GM23338 (cell line): ENCODE data around the gene HERC5. TPM values are rescaled to one million over a fixed set of nuclear protein-coding genes. Genes with fewer than 3 reads are reported as not detected.

Experiments
- ATAC-seq: fragments of 200-7000 bp; cut with Tn5 transposase; 3 replicates; pipeline ENCODE4 v1.9.1; 2020
- DNase-seq: peaks from one replicate; pipeline ENCODE4 v3.0.0-alpha.2; 2015; ENCODE audit warnings: low spot score
- H2AFZ ChIP-seq: fragments of 200-600 bp; sonication (generic); 2 replicates; pipeline ENCODE4 v1.8.0; 2016; ENCODE audit warnings: antibody characterized with exemption, mild to moderate bottlenecking, moderate library complexity
- H3F3A ChIP-seq: fragments of 200-600 bp; sonication (generic); replicated peaks from 2 replicates; pipeline ENCODE4 v1.8.0; 2017; ENCODE audit warnings: antibody characterized with exemption, mixed run types, low read depth
- H3K27ac ChIP-seq: fragments of 200-600 bp; sonication (generic); 2 replicates; pipeline ENCODE4 v1.6.1; 2016; ENCODE audit warnings: low read depth
- H3K27me3 ChIP-seq: fragments of 200-600 bp; sonication (generic); 2 replicates; pipeline ENCODE4 v1.8.0; 2016; ENCODE audit warnings: mild to moderate bottlenecking, mixed run types, moderate library complexity; ENCODE audit not compliant: insufficient read depth
- H3K36me3 ChIP-seq: fragments of 200-600 bp; sonication (generic); 2 replicates; pipeline ENCODE4 v1.8.0; 2016; ENCODE audit warnings: mild to moderate bottlenecking; ENCODE audit not compliant: insufficient read depth
- H3K4me1 ChIP-seq: fragments of 200-600 bp; sonication (generic); 2 replicates; pipeline ENCODE4 v1.8.0; 2016; ENCODE audit warnings: mild to moderate bottlenecking, moderate library complexity; ENCODE audit not compliant: insufficient read depth
- H3K4me2 ChIP-seq: fragments of 200-600 bp; sonication (generic); 2 replicates; pipeline ENCODE4 v1.7.1; 2017; ENCODE audit warnings: mixed run types
- H3K4me3 ChIP-seq: fragments of 200-600 bp; sonication (generic); 2 replicates; pipeline ENCODE4 v1.6.1; 2016; ENCODE audit warnings: mixed run types
- H3K79me2 ChIP-seq: fragments of 200-600 bp; sonication (generic); replicated peaks from 2 replicates; pipeline ENCODE4 v1.8.0; 2017; ENCODE audit warnings: mild to moderate bottlenecking; ENCODE audit not compliant: insufficient read depth
- H3K9me2 ChIP-seq: fragments of 200-600 bp; sonication (generic); 2 replicates; pipeline ENCODE4 v1.8.0; 2017; ENCODE audit not compliant: insufficient read depth
- H4K20me1 ChIP-seq: fragments of 200-600 bp; sonication (generic); replicated peaks from 2 replicates; pipeline ENCODE4 v1.8.0; 2017; ENCODE audit warnings: mild to moderate bottlenecking; ENCODE audit not compliant: insufficient read depth
- H3K27ac Mint-ChIP-seq: 2 replicates; pipeline ENCODE4 v1.8.0; 2020; ENCODE audit warnings: inconsistent platforms, mild to moderate bottlenecking, moderate library complexity, mixed read lengths
- H3K27me3 Mint-ChIP-seq: 3 replicates; pipeline ENCODE4 v1.8.0; 2022; ENCODE audit warnings: low read depth, mild to moderate bottlenecking, moderate library complexity, mixed read lengths, inconsistent platforms; ENCODE audit not compliant: insufficient read depth, poor library complexity
- H3K36me3 Mint-ChIP-seq: 3 replicates; pipeline ENCODE4 v1.8.0; 2021; ENCODE audit warnings: low read depth, mild to moderate bottlenecking, inconsistent platforms, moderate library complexity, mixed read lengths
- H3K4me1 Mint-ChIP-seq: 3 replicates; pipeline ENCODE4 v1.8.0; 2020; ENCODE audit warnings: mild to moderate bottlenecking, inconsistent platforms, mixed read lengths
- H3K4me3 Mint-ChIP-seq: 3 replicates; pipeline ENCODE4 v1.8.0; 2021; ENCODE audit warnings: moderate library complexity, mild to moderate bottlenecking, inconsistent platforms, mixed read lengths
- H3K9me3 Mint-ChIP-seq: 3 replicates; pipeline ENCODE4 v1.8.0; 2020; ENCODE audit warnings: moderate library complexity, mild to moderate bottlenecking, inconsistent platforms, mixed read lengths
- CREB1 ChIP-seq: fragments of 250-450 bp; sonication (Bioruptor Pico); IDR thresholded peaks from 2 replicates; pipeline ENCODE4 v1.5.0; 2020; ENCODE audit warnings: low read depth, mild to moderate bottlenecking, moderate library complexity
- ETS1 ChIP-seq: IDR thresholded peaks from 2 replicates; pipeline ENCODE4 v1.6.1; 2016; ENCODE audit warnings: antibody characterized with exemption
- EZH2 ChIP-seq: fragments of 200-600 bp; sonication (generic); IDR thresholded peaks from one replicate; pipeline ENCODE4 v1.8.0; 2017; ENCODE audit warnings: antibody characterized with exemption, mild to moderate bottlenecking, low read depth; ENCODE audit not compliant: unreplicated experiment
- REST ChIP-seq: IDR thresholded peaks from one replicate; pipeline ENCODE4 v1.6.1; 2018; ENCODE audit warnings: antibody characterized with exemption; ENCODE audit not compliant: unreplicated experiment
- STAT1 ChIP-seq: IDR thresholded peaks from one replicate; pipeline ENCODE4 v1.6.1; 2016; ENCODE audit warnings: antibody characterized with exemption; ENCODE audit not compliant: unreplicated experiment
- polyA plus RNA-seq: library from polyadenylated mRNA; unstranded; fragments of >200 nt; fragmentation: Nextera tagmentation; extraction: Ambion mirVana; gene quantifications from 2 replicates; pipeline ENCODE4 v1.2.1, GENCODE V29; 2016
- total RNA-seq: library from RNA; depleted of rRNA; stranded (reverse); fragments of >200 nt; shearing (Covaris generic); gene quantifications from 2 replicates; pipeline ENCODE4 v1.2.3, GENCODE V29; 2014
- TF ChIP-seq, protein P1 (sequence below): fragments of 250-450 bp; sonication (Bioruptor Pico); IDR thresholded peaks from 2 replicates; pipeline ENCODE4 v1.5.0; 2020; ENCODE audit warnings: mild to moderate bottlenecking, moderate library complexity
- TF ChIP-seq, protein P2 (sequence below), 2 experiments: fragments of 200-600 bp in 1 of 2; sonication (generic) in 1 of 2; conservative IDR thresholded peaks; 2 replicates each; pipeline versions ENCODE4 v1.5.1 to v1.6.1; 2016 to 2017; ENCODE audit warnings: antibody characterized with exemption in 2 of 2, low read depth in 2 of 2, mild to moderate bottlenecking in 2 of 2, moderate library complexity in 1 of 2

The HERC5 gene
- total and polyA plus RNA-seq, 2 experiments from 2014 or later, result 22.8 to 25.1 TPM

- Histone ChIP-seq H3K27me3 (peaks cover 21% of the 10 kb centered on the region), H3K79me2 (0 out of 2 replicates have a peak, but pooled peaks cover 3% of the 10 kb centered on the region), H3K36me3 (no peaks in the 10 kb centered on the region), H3K9me2 (no peaks in the 10 kb centered on the region), H3K4me1 (peaks cover 20% of the 10 kb centered on the region), H3K4me3 (peak overlapping the region; percentile 70), H2AFZ (0 out of 2 replicates have a peak overlapping the region, but pooled peaks have one; percentile 81), H3K27ac (no peak overlapping the region), H4K20me1 (peaks cover 15% of the 10 kb centered on the region; the same call in 1 of the 2 replicates), H3F3A (no peaks in the 10 kb centered on the region), H3K4me2 (peak overlapping the region; percentile 89)
- Mint-ChIP-seq H3K27ac (no peak overlapping the region), H3K4me1 (peaks cover 5% of the 10 kb centered on the region), H3K9me3 (peaks cover 3% of the 10 kb centered on the region), H3K27me3 (peaks cover 27% of the 10 kb centered on the region), H3K36me3 (peaks cover 3% of the 10 kb centered on the region; the same call in 2 of the 3 replicates), H3K4me3 (peak overlapping the region; percentile 85)
- TF ChIP-seq, protein P1, sequence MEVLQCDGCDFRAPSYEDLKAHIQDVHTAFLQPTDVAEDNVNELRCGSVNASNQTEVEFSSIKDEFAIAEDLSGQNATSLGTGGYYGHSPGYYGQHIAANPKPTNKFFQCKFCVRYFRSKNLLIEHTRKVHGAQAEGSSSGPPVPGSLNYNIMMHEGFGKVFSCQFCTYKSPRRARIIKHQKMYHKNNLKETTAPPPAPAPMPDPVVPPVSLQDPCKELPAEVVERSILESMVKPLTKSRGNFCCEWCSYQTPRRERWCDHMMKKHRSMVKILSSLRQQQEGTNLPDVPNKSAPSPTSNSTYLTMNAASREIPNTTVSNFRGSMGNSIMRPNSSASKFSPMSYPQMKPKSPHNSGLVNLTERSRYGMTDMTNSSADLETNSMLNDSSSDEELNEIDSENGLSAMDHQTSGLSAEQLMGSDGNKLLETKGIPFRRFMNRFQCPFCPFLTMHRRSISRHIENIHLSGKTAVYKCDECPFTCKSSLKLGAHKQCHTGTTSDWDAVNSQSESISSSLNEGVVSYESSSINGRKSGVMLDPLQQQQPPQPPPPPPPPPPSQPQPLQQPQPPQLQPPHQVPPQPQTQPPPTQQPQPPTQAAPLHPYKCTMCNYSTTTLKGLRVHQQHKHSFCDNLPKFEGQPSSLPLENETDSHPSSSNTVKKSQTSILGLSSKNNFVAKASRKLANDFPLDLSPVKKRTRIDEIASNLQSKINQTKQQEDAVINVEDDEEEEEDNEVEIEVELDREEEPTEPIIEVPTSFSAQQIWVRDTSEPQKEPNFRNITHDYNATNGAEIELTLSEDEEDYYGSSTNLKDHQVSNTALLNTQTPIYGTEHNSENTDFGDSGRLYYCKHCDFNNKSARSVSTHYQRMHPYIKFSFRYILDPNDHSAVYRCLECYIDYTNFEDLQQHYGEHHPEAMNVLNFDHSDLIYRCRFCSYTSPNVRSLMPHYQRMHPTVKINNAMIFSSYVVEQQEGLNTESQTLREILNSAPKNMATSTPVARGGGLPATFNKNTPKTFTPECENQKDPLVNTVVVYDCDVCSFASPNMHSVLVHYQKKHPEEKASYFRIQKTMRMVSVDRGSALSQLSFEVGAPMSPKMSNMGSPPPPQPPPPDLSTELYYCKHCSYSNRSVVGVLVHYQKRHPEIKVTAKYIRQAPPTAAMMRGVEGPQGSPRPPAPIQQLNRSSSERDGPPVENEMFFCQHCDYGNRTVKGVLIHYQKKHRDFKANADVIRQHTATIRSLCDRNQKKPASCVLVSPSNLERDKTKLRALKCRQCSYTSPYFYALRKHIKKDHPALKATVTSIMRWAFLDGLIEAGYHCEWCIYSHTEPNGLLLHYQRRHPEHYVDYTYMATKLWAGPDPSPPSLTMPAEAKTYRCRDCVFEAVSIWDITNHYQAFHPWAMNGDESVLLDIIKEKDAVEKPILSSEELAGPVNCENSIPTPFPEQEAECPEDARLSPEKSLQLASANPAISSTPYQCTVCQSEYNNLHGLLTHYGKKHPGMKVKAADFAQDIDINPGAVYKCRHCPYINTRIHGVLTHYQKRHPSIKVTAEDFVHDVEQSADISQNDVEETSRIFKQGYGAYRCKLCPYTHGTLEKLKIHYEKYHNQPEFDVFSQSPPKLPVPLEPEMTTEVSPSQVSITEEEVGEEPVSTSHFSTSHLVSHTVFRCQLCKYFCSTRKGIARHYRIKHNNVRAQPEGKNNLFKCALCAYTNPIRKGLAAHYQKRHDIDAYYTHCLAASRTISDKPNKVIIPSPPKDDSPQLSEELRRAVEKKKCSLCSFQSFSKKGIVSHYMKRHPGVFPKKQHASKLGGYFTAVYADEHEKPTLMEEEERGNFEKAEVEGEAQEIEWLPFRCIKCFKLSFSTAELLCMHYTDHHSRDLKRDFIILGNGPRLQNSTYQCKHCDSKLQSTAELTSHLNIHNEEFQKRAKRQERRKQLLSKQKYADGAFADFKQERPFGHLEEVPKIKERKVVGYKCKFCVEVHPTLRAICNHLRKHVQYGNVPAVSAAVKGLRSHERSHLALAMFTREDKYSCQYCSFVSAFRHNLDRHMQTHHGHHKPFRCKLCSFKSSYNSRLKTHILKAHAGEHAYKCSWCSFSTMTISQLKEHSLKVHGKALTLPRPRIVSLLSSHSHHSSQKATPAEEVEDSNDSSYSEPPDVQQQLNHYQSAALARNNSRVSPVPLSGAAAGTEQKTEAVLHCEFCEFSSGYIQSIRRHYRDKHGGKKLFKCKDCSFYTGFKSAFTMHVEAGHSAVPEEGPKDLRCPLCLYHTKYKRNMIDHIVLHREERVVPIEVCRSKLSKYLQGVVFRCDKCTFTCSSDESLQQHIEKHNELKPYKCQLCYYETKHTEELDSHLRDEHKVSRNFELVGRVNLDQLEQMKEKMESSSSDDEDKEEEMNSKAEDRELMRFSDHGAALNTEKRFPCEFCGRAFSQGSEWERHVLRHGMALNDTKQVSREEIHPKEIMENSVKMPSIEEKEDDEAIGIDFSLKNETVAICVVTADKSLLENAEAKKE (CRISPR knock-in tag), result no peak
- TF ChIP-seq EZH2 (peak; percentile 23), STAT1 (no peak)
- ATAC-seq (no peak), DNase-seq (no peak)
Measured at GRCh38 chr4:88458104-88458740, 1.3 kb downstream of the HERC5 start.

DNA sequence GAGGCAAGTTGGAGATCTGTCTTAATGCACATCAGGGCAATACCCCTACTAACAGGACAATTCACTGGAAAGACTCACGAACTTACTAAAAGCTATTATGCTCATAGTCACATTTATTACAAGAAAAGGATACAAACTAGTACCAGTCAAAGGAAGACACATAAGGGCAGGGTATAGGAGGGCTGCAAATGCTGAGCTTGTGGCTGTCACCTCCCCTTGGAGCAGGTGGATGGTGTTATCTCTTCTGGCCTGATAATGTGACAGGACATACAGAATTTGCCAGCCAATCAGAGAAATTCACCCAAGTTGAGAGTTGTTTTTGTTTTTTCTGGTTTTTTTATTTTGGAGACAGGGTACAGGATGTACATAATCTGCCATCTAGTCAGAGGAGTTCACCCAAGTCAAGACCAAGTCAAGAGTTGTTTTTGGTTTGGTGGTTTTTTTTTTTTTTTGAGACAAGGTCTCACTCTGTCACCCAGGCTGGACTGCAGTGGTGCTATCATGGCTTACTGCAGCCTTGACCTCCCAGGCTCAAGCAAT lies 8.8 kb downstream of the HERC5 start:
- H3K9me3 Mint-ChIP-seq, result no peaks in the 10 kb centered on the region
- Histone ChIP-seq H2AFZ (no peak overlapping the region), H3K4me1 (no peaks in the 10 kb centered on the region), H3K36me3 (peaks cover 11% of the 10 kb centered on the region), H3K9me2 (no peaks in the 10 kb centered on the region; the same call in 1 of the 2 replicates), H3K27ac (no peak overlapping the region), H3K4me2 (no peak overlapping the region), H3K79me2 (no peaks in the 10 kb centered on the region), H3F3A (no peaks in the 10 kb centered on the region), H3K27me3 (no peaks in the 10 kb centered on the region), H3K4me3 (no peak overlapping the region), H4K20me1 (no peaks in the 10 kb centered on the region)
- H3K4me3 Mint-ChIP-seq, result no peak overlapping the region
- H3K4me1 Mint-ChIP-seq, result peaks cover 4% of the 10 kb centered on the region
- DNase-seq (no peak), ATAC-seq (no peak)
- peaks cover 14% of the 10 kb centered on the region; the same call in 2 of the 3 replicates for H3K36me3 Mint-ChIP-seq
- no peak overlapping the region for H3K27ac Mint-ChIP-seq
- no peaks in the 10 kb centered on the region for H3K27me3 Mint-ChIP-seq
- TF ChIP-seq EZH2 (no peak), ETS1 (no peak), REST (no peak), CREB1 (CRISPR knock-in tag) (no peak)
- TF ChIP-seq, protein P2, sequence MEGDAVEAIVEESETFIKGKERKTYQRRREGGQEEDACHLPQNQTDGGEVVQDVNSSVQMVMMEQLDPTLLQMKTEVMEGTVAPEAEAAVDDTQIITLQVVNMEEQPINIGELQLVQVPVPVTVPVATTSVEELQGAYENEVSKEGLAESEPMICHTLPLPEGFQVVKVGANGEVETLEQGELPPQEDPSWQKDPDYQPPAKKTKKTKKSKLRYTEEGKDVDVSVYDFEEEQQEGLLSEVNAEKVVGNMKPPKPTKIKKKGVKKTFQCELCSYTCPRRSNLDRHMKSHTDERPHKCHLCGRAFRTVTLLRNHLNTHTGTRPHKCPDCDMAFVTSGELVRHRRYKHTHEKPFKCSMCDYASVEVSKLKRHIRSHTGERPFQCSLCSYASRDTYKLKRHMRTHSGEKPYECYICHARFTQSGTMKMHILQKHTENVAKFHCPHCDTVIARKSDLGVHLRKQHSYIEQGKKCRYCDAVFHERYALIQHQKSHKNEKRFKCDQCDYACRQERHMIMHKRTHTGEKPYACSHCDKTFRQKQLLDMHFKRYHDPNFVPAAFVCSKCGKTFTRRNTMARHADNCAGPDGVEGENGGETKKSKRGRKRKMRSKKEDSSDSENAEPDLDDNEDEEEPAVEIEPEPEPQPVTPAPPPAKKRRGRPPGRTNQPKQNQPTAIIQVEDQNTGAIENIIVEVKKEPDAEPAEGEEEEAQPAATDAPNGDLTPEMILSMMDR (conservative IDR thresholded peaks at IDR 0.05; ENCODE audit: low read depth in 2 of 2), result no peak
